Measurements from ENCODE around the gene HS3ST2. TPM values are rescaled to one million over a fixed set of nuclear protein-coding genes. Genes with fewer than 3 reads are reported as not detected.

HS3ST2 gene
- total RNA-seq, 1 donor from 2014 or later = 0.51 TPM

- no peaks in the 10 kb centered on the region for H3K36me3 Mint-ChIP-seq
- H3K4me3 Mint-ChIP-seq = no peak overlapping the region
- TF ChIP-seq, protein P1, sequence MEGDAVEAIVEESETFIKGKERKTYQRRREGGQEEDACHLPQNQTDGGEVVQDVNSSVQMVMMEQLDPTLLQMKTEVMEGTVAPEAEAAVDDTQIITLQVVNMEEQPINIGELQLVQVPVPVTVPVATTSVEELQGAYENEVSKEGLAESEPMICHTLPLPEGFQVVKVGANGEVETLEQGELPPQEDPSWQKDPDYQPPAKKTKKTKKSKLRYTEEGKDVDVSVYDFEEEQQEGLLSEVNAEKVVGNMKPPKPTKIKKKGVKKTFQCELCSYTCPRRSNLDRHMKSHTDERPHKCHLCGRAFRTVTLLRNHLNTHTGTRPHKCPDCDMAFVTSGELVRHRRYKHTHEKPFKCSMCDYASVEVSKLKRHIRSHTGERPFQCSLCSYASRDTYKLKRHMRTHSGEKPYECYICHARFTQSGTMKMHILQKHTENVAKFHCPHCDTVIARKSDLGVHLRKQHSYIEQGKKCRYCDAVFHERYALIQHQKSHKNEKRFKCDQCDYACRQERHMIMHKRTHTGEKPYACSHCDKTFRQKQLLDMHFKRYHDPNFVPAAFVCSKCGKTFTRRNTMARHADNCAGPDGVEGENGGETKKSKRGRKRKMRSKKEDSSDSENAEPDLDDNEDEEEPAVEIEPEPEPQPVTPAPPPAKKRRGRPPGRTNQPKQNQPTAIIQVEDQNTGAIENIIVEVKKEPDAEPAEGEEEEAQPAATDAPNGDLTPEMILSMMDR (conservative IDR thresholded peaks at IDR 0.05) = no peak
- no peaks in the 10 kb centered on the region for H3K9me3 Mint-ChIP-seq
- no peak for DNase-seq (ENCODE audit: extremely low spot score, unreplicated experiment)
- H3K27me3 Mint-ChIP-seq = peaks cover 51% of the 10 kb centered on the region
- H3K27ac Mint-ChIP-seq = no peak overlapping the region
- H3K4me1 Mint-ChIP-seq (ENCODE audit: unreplicated experiment) = no peaks in the 10 kb centered on the region
Measured at GRCh38 chr16:22775220-22775922, 38.6 kb upstream of the HS3ST2 start.

- H3K9me3 Mint-ChIP-seq = no peaks in the 10 kb centered on the region
- no peaks in the 10 kb centered on the region for H3K4me1 Mint-ChIP-seq (ENCODE audit: unreplicated experiment)
- no peak overlapping the region for H3K4me3 Mint-ChIP-seq
- H3K27me3 Mint-ChIP-seq = peaks cover 16% of the 10 kb centered on the region
- TF ChIP-seq, protein P1 (conservative IDR thresholded peaks at IDR 0.05) = no peak
- H3K36me3 Mint-ChIP-seq = no peaks in the 10 kb centered on the region
- no peak for DNase-seq (ENCODE audit: extremely low spot score, unreplicated experiment)
- H3K27ac Mint-ChIP-seq = no peak overlapping the region
Measured at GRCh38 chr16:22781480-22781879, 32.5 kb upstream of the HS3ST2 start.

- peaks cover 11% of the 10 kb centered on the region for H3K27me3 Mint-ChIP-seq
- no peak for DNase-seq (ENCODE audit: extremely low spot score, unreplicated experiment)
- TF ChIP-seq, protein P1 (conservative IDR thresholded peaks at IDR 0.05) = no peak
- H3K4me3 Mint-ChIP-seq = no peak overlapping the region
- H3K36me3 Mint-ChIP-seq = no peaks in the 10 kb centered on the region
- H3K9me3 Mint-ChIP-seq = no peaks in the 10 kb centered on the region
- H3K27ac Mint-ChIP-seq = no peak overlapping the region
- no peaks in the 10 kb centered on the region for H3K4me1 Mint-ChIP-seq (ENCODE audit: unreplicated experiment)
Measured at GRCh38 chr16:22782314-22782713, 31.6 kb upstream of the HS3ST2 start.

DNA sequence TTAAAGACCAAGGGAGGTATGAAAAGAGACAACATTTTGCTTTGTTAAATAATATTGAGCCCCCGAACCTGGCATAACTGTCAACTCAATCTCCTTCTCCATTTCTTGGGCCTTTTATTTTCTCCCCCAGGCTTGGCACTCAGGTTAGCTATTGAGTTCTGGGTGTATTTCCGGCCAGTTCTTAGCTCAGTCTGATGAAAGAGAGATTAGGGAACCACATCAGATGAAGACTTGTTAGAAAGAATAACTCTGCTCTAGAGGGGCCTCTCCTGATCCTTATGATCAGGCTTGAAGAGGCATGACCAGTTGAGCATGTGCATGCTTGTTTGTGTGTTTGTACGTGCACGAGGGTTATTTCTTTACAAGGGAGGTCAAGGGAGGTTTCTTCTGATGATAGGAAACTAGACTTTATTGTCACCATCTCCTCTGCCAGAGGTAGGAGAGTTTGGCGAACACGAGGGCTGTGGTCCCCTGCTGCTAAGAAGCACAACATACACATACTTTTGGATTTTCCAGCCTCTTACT, 29.2 kb upstream of the HS3ST2 start:
- TF ChIP-seq, protein P1 (conservative IDR thresholded peaks at IDR 0.05) = no peak
- Mint-ChIP-seq H3K27ac (no peak overlapping the region), H3K27me3 (peaks cover 4% of the 10 kb centered on the region), H3K9me3 (no peaks in the 10 kb centered on the region), H3K4me1 (ENCODE audit: unreplicated experiment) (peaks cover 6% of the 10 kb centered on the region), H3K4me3 (no peak overlapping the region), H3K36me3 (no peaks in the 10 kb centered on the region)
- no peak for DNase-seq (ENCODE audit: extremely low spot score, unreplicated experiment)

- H3K27me3 Mint-ChIP-seq = peaks cover 4% of the 10 kb centered on the region
- peaks cover 6% of the 10 kb centered on the region for H3K4me1 Mint-ChIP-seq (ENCODE audit: unreplicated experiment)
- no peaks in the 10 kb centered on the region for H3K36me3 Mint-ChIP-seq
- no peak overlapping the region for H3K4me3 Mint-ChIP-seq
- no peak for DNase-seq (ENCODE audit: extremely low spot score, unreplicated experiment)
- TF ChIP-seq, protein P1 (conservative IDR thresholded peaks at IDR 0.05) = no peak
- no peak overlapping the region for H3K27ac Mint-ChIP-seq
- H3K9me3 Mint-ChIP-seq = no peaks in the 10 kb centered on the region
Measured at GRCh38 chr16:22785552-22785951, 28.4 kb upstream of the HS3ST2 start.
